ENCODE results near the gene TMC5. TPM values are rescaled to one million over a fixed set of nuclear protein-coding genes. Genes with fewer than 3 reads are reported as not detected.

TMC5 gene
- total RNA-seq, 2 experiments from 2014 or later = not detected

GRCh38 chr16:19486750-19487325 lies 69.2 kb downstream of the TMC5 start:
- ChIA-PET CTCF (no interaction called here), POLR2A (no interaction called here)
- Mint-ChIP-seq H3K27me3 (no peaks in the 10 kb centered on the region), H3K27ac (no peak overlapping the region), H3K4me1 (ENCODE audit: low read depth) (no peaks in the 10 kb centered on the region), H3K36me3 (ENCODE audit: low read depth) (no peaks in the 10 kb centered on the region), H3K4me3 (no peak overlapping the region), H3K9me3 (no peaks in the 10 kb centered on the region)
- DNase-seq (no peak), ATAC-seq (ENCODE audit: poor library complexity) (no peak)
- Histone ChIP-seq H3K4me1 (ENCODE audit: insufficient read depth, low read length) (no peaks in the 10 kb centered on the region), H3K27me3 (ENCODE audit: control insufficient read depth in 1 of 2, insufficient read depth in 2 of 2, low read length in 2 of 2) (no peaks in the 10 kb centered on the region), H3K4me3 (ENCODE audit: low read length) (no peak overlapping the region), H3K9me3 (ENCODE audit: control insufficient read depth in 1 of 2, insufficient read depth in 1 of 2, low read length in 2 of 2) (no peaks in the 10 kb centered on the region), H3K36me3 (ENCODE audit: insufficient read depth, low read length) (no peaks in the 10 kb centered on the region), H3K27ac (ENCODE audit: low read depth in 1 of 2, low read length in 2 of 2) (no peak overlapping the region)
- no peak for TF ChIP-seq CTCF (IDR thresholded peaks at IDR 0.05)
- intact Hi-C loops (cut with DNase I, micrococcal nuclease) = no loop called here

GRCh38 chr16:19488213-19488640 lies 70.5 kb downstream of the TMC5 start:
- ChIA-PET POLR2A (no interaction called here), CTCF (no interaction called here)
- Mint-ChIP-seq H3K4me3 (no peak overlapping the region), H3K9me3 (no peaks in the 10 kb centered on the region), H3K27ac (no peak overlapping the region), H3K4me1 (ENCODE audit: low read depth) (no peaks in the 10 kb centered on the region), H3K27me3 (no peaks in the 10 kb centered on the region), H3K36me3 (ENCODE audit: low read depth) (no peaks in the 10 kb centered on the region)
- no peak overlapping the region for H3K27ac ChIP-seq (ENCODE audit: low read depth in 1 of 2, low read length in 2 of 2)
- no peaks in the 10 kb centered on the region for H3K27me3 ChIP-seq (ENCODE audit: control insufficient read depth in 1 of 2, insufficient read depth in 2 of 2, low read length in 2 of 2)
- DNase-seq = no peak
- H3K4me3 ChIP-seq (ENCODE audit: low read length) = no peak overlapping the region
- H3K36me3 ChIP-seq (ENCODE audit: insufficient read depth, low read length) = no peaks in the 10 kb centered on the region
- TF ChIP-seq CTCF (IDR thresholded peaks at IDR 0.05) = no peak
- no peak for ATAC-seq (ENCODE audit: poor library complexity)
- no peaks in the 10 kb centered on the region for H3K9me3 ChIP-seq (ENCODE audit: control insufficient read depth in 1 of 2, insufficient read depth in 1 of 2, low read length in 2 of 2)
- intact Hi-C loops (cut with DNase I, micrococcal nuclease) = no loop called here
- no peaks in the 10 kb centered on the region for H3K4me1 ChIP-seq (ENCODE audit: insufficient read depth, low read length)

GRCh38 chr16:19490619-19491018 lies 72.9 kb downstream of the TMC5 start:
- H3K9me3 Mint-ChIP-seq = no peaks in the 10 kb centered on the region
- ChIA-PET POLR2A (no interaction called here), CTCF (no interaction called here)
- DNase-seq (no peak), ATAC-seq (ENCODE audit: poor library complexity) (no peak)
- H3K27me3 Mint-ChIP-seq = no peaks in the 10 kb centered on the region
- Histone ChIP-seq H3K9me3 (ENCODE audit: control insufficient read depth in 1 of 2, insufficient read depth in 1 of 2, low read length in 2 of 2) (no peaks in the 10 kb centered on the region), H3K27me3 (ENCODE audit: control insufficient read depth in 1 of 2, insufficient read depth in 2 of 2, low read length in 2 of 2) (no peaks in the 10 kb centered on the region), H3K4me1 (ENCODE audit: insufficient read depth, low read length) (peaks cover 10% of the 10 kb centered on the region), H3K27ac (ENCODE audit: low read depth in 1 of 2, low read length in 2 of 2) (no peak overlapping the region), H3K36me3 (ENCODE audit: insufficient read depth, low read length) (no peaks in the 10 kb centered on the region), H3K4me3 (ENCODE audit: low read length) (no peak overlapping the region)
- no peak overlapping the region for H3K4me3 Mint-ChIP-seq
- no peak for TF ChIP-seq CTCF (IDR thresholded peaks at IDR 0.05)
- intact Hi-C loops (cut with DNase I, micrococcal nuclease) = no loop called here
- H3K27ac Mint-ChIP-seq = no peak overlapping the region
- no peaks in the 10 kb centered on the region for H3K36me3 Mint-ChIP-seq (ENCODE audit: low read depth)
- H3K4me1 Mint-ChIP-seq (ENCODE audit: low read depth) = peaks cover 8% of the 10 kb centered on the region
